ENCODE measurements around the gene BID.
A peak's percentile ranks its signal among the peaks of the same experiment; 100 is the strongest.

Gene BID

GRCh38 chr22:17732251-17732854, 41.9 kb downstream of the BID start:
- TF ChIP-seq, protein P1, sequence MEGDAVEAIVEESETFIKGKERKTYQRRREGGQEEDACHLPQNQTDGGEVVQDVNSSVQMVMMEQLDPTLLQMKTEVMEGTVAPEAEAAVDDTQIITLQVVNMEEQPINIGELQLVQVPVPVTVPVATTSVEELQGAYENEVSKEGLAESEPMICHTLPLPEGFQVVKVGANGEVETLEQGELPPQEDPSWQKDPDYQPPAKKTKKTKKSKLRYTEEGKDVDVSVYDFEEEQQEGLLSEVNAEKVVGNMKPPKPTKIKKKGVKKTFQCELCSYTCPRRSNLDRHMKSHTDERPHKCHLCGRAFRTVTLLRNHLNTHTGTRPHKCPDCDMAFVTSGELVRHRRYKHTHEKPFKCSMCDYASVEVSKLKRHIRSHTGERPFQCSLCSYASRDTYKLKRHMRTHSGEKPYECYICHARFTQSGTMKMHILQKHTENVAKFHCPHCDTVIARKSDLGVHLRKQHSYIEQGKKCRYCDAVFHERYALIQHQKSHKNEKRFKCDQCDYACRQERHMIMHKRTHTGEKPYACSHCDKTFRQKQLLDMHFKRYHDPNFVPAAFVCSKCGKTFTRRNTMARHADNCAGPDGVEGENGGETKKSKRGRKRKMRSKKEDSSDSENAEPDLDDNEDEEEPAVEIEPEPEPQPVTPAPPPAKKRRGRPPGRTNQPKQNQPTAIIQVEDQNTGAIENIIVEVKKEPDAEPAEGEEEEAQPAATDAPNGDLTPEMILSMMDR (IDR thresholded peaks at IDR 0.05; ENCODE audit: insufficient read depth, low read length, missing control alignments) = no peak
- ChIA-PET POLR2A (no interaction called here), CTCF (interaction anchor here (3.4 to 6.4 kb wide), 2 partner anchors 10 to 174 kb away, joined by 14 to 91 read pairs; no protein-coding TSS in a partner anchor)
- DNase-seq (ENCODE audit: low read depth, low spot score) = no peak
- H3K4me3 ChIP-seq (ENCODE audit: low read depth, low read length) = no peak overlapping the region

DNA sequence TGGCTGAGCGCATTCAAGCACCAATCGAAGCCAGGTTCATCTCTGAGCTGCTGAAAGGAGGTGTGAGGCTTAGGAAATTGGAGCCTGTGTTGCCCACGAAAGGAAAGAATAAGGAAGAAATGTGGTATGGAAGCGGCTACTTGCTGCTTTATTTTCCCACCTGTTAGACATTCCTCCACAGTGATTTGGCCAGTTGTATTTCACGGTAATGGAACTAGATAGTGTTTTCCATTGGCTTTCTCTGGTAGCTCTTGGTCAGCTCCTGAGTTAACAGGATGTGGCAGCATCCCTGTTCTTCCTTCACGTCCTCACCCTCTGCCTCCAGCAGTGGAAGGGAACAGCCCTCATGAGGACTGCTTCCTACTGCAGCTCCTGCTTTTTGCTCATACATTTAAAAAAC, 44.7 kb downstream of the BID start:
- ChIA-PET CTCF (interaction anchor here (3.4 to 6.4 kb wide), 2 partner anchors 13 to 171 kb away, joined by 14 to 91 read pairs; no protein-coding TSS in a partner anchor), POLR2A (interaction anchor here (0.9 kb wide), 1 partner anchor 54 kb away, joined by 3 read pairs; no protein-coding TSS in a partner anchor)
- DNase-seq (ENCODE audit: low read depth, low spot score) = no peak
- TF ChIP-seq, protein P1 (IDR thresholded peaks at IDR 0.05; ENCODE audit: insufficient read depth, low read length, missing control alignments) = no peak
- H3K4me3 ChIP-seq (ENCODE audit: low read depth, low read length) = no peak overlapping the region

GRCh38 chr22:17728786-17729185, 45.5 kb downstream of the BID start:
- ChIA-PET POLR2A (no interaction called here), CTCF (interaction anchor here (6.4 kb wide), 1 partner anchor 14 kb away, joined by 91 read pairs; no protein-coding TSS in a partner anchor)
- TF ChIP-seq, protein P1 (IDR thresholded peaks at IDR 0.05; ENCODE audit: insufficient read depth, low read length, missing control alignments) = no peak
- no peak overlapping the region for H3K4me3 ChIP-seq (ENCODE audit: low read depth, low read length)
- no peak for DNase-seq (ENCODE audit: low read depth, low spot score)

DNA sequence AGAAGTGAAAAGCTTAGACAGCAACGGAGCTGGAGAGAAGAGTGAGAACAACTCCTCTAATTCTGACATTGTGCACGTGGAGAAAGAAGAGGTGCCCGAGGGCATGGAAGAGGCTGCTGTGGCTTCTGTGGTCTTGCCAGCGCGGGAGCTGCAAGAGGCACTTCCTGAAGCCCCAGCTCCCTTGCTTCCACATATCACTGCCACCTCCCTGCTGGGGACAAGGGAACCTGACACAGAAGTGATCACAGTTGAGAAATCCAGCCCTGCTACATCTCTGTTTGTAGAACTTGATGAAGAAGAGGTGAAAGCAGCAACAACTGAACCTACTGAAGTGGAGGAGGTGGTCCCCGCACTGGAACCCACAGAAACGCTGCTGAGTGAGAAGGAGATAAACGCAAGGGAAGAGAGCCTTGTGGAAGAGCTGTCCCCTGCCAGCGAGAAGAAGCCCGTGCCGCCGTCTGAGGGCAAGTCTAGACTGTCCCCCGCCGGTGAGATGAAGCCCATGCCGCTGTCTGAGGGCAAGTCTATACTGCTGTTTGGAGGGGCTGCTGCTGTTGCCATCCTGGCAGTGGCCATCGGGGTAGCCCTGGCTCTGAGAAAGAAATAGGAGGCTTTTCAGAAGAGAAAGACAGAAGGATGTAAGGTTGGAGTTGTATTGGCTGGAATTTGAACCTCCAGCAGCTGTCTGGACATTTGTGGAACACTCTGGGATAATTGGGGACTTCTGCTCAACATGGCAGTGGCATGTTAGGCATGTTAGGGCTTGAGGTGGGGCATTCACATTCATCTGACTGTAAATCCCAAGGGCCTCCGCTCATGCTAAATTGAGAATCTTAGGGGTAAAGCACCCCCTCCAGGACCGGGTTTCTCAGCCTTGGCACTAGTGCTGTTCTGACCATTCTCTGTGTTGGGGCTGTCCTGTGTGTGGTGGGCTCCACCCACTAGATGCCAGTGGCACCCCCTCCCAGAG, 47.1 kb downstream of the BID start:
- peak overlapping the region; percentile 15; the same call in 1 of the 2 replicates for H3K4me3 ChIP-seq (ENCODE audit: low read depth, low read length)
- TF ChIP-seq, protein P1 (IDR thresholded peaks at IDR 0.05; ENCODE audit: insufficient read depth, low read length, missing control alignments) = no peak
- CTCF ChIA-PET = interaction anchor here (1.1 to 6.4 kb wide), 4 partner anchors 15 to 169 kb away, joined by 4 to 91 read pairs (median 6); no protein-coding TSS in a partner anchor
- no peak for DNase-seq (ENCODE audit: low read depth, low spot score)
- POLR2A ChIA-PET = no interaction called here

DNA sequence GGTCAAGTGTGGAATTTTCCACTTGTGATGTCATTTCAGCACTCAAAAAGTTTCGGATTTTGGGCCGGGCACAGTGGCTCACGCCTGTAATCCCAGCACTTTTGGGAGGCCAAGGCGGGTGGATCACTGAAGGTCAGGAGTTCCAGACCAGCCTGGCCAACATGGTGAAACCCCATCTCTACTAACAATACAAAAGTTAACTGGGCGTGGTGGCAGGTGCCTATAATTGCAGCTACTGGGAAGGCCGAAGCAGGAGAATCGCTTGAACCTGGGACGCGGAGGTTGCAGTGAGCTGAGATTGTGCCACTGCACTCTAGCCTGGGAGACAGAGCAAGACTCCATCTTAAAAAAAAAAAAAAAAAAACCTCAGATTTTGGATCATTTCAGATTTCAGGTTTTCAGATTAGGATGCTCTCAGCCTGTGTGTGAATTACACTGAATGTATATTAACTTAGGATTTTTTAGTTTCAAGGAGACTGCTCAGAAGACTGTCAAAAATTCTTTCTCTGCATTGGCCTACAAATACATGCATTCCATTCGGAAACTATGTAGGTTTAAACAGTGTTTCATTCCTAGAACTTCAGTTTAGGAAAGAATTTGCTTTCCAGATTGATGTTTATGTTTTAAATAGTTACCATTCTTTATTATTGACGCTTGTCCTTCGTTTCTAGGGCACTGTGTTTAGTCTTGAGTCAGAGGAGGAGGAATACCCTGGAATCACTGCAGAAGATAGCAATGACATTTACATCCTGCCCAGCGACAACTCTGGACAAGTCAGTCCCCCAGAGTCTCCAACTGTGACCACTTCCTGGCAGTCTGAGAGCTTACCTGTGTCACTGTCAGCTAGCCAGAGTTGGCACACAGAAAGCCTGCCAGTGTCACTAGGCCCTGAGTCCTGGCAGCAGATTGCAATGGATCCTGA, 48.0 kb downstream of the BID start:
- ChIA-PET CTCF (interaction anchor here (1.6 to 6.4 kb wide), 4 partner anchors 16 to 168 kb away, joined by 4 to 91 read pairs (median 9); no protein-coding TSS in a partner anchor), POLR2A (no interaction called here)
- H3K4me3 ChIP-seq (ENCODE audit: low read depth, low read length) = peak overlapping the region; percentile 15; the same call in 1 of the 2 replicates
- TF ChIP-seq, protein P1 (IDR thresholded peaks at IDR 0.05; ENCODE audit: insufficient read depth, low read length, missing control alignments) = no peak
- peak; percentile 61 for DNase-seq (ENCODE audit: low read depth, low spot score)
